ENCODE data around the gene CDADC1.
"Not testable (repeated sequence)": the region's sequence is repeated elsewhere in the genome, so short reads cannot be mapped to it uniquely, and the experiment has no call there.

The CDADC1 gene

DNA sequence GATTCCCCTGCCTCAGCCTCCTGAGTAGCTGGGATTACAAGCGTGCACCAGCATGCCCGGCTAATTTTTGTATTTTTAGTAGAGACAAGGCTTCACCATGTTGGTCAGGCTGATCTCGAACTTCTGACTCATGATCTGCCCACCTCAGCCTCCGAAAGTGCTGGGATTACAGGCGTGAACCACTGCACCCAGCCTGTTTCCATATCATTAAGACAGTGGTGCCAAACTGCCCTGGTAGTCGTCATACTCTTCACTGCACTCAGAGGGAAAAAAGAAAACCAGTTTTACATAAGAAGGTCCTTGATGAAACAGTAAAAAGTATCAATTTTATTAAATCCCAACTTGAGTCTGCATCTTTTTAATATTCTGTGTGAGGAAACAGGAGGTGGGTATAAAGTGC is 14.9 kb downstream of the CDADC1 start:
- H3K9me3 ChIP-seq (ENCODE audit: control insufficient read depth in 1 of 2, low read length in 2 of 2) = no peaks in the 10 kb centered on the region
- peaks cover 8 to 55% of the 10 kb centered on the region in 2 donors for H3K36me3 ChIP-seq (ENCODE audit: control insufficient read depth in 1 of 2, insufficient read depth in 2 of 2, low read length in 2 of 2)
- no peak overlapping the region for H3K4me3 ChIP-seq (ENCODE audit: low read depth in 1 of 2, low read length in 2 of 2)
- no peaks in the 10 kb centered on the region for H3K27me3 ChIP-seq (ENCODE audit: low read depth, low read length)
- no peak overlapping the region for H3K27ac ChIP-seq (ENCODE audit: low read length)
- no peaks in the 10 kb centered on the region for H3K4me1 ChIP-seq (ENCODE audit: control insufficient read depth in 1 of 2, insufficient read depth in 2 of 2, low read length in 2 of 2)

GRCh38 chr13:49265822-49266221 is 18.1 kb downstream of the CDADC1 start:
- Histone ChIP-seq H3K36me3 (ENCODE audit: control insufficient read depth in 1 of 2, insufficient read depth in 2 of 2, low read length in 2 of 2) (peaks cover under 1 to 43% of the 10 kb centered on the region in 2 donors), H3K9me3 (ENCODE audit: control insufficient read depth in 1 of 2, low read length in 2 of 2) (no peaks in the 10 kb centered on the region), H3K4me3 (ENCODE audit: low read depth in 1 of 2, low read length in 2 of 2) (no peak overlapping the region), H3K27ac (ENCODE audit: low read length) (no peak overlapping the region), H3K27me3 (ENCODE audit: low read depth, low read length) (no peaks in the 10 kb centered on the region), H3K4me1 (ENCODE audit: control insufficient read depth in 1 of 2, insufficient read depth in 2 of 2, low read length in 2 of 2) (no peaks in the 10 kb centered on the region)

GRCh38 chr13:49271264-49271663 is 23.5 kb downstream of the CDADC1 start:
- no peak overlapping the region for H3K4me3 ChIP-seq (ENCODE audit: low read depth in 1 of 2, low read length in 2 of 2)
- no peaks in the 10 kb centered on the region for H3K4me1 ChIP-seq (ENCODE audit: control insufficient read depth in 1 of 2, insufficient read depth in 2 of 2, low read length in 2 of 2)
- no peak overlapping the region for H3K27ac ChIP-seq (ENCODE audit: low read length)
- H3K27me3 ChIP-seq (ENCODE audit: low read depth, low read length) = no peaks in the 10 kb centered on the region
- H3K9me3 ChIP-seq (ENCODE audit: control insufficient read depth in 1 of 2, low read length in 2 of 2) = no peaks in the 10 kb centered on the region
- H3K36me3 ChIP-seq (ENCODE audit: control insufficient read depth in 1 of 2, insufficient read depth in 2 of 2, low read length in 2 of 2) = peaks cover 0 to 20% of the 10 kb centered on the region in 2 donors

- H3K27me3 ChIP-seq (ENCODE audit: low read depth, low read length) = no peaks in the 10 kb centered on the region
- H3K27ac ChIP-seq (ENCODE audit: low read length) = no peak overlapping the region
- no peak overlapping the region for H3K4me3 ChIP-seq (ENCODE audit: low read depth in 1 of 2, low read length in 2 of 2)
- no peaks in the 10 kb centered on the region for H3K4me1 ChIP-seq (ENCODE audit: control insufficient read depth in 1 of 2, insufficient read depth in 2 of 2, low read length in 2 of 2)
- H3K9me3 ChIP-seq (ENCODE audit: control insufficient read depth in 1 of 2, low read length in 2 of 2) = no peaks in the 10 kb centered on the region
- peaks cover 5 to 14% of the 10 kb centered on the region in 2 donors for H3K36me3 ChIP-seq (ENCODE audit: control insufficient read depth in 1 of 2, insufficient read depth in 2 of 2, low read length in 2 of 2)
Observed at GRCh38 chr13:49272296-49272695, 24.6 kb downstream of the CDADC1 start.

- H3K36me3 ChIP-seq (ENCODE audit: control insufficient read depth in 1 of 2, insufficient read depth in 2 of 2, low read length in 2 of 2) = peaks cover 5 to 7% of the 10 kb centered on the region in 2 donors
- no peaks in the 10 kb centered on the region for H3K9me3 ChIP-seq (ENCODE audit: control insufficient read depth in 1 of 2, low read length in 2 of 2)
- no peak overlapping the region for H3K4me3 ChIP-seq (ENCODE audit: low read depth in 1 of 2, low read length in 2 of 2)
- no peak overlapping the region for H3K27ac ChIP-seq (ENCODE audit: low read length)
- H3K27me3 ChIP-seq (ENCODE audit: low read depth, low read length) = no peaks in the 10 kb centered on the region
- no peaks in the 10 kb centered on the region for H3K4me1 ChIP-seq (ENCODE audit: control insufficient read depth in 1 of 2, insufficient read depth in 2 of 2, low read length in 2 of 2)
Observed at GRCh38 chr13:49278211-49278610, 30.5 kb downstream of the CDADC1 start.

DNA sequence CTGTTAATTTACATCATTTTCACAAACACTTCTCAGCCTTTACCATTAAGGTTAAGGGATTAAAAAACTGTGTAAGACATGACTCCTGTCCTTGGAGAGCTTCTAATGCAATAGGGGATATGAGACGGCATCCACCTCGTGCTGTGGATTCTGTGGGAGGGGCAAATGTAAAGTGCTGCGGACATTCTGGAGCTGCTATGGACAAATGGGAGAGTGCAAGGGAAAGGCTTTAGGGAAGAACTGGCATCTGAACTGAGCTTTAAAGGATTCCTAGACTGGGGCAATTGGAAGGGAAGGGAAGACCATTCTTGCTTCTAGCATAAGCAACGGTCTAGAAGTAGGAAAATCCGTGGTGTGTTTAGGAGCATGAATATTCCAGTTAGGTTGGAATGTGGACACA is 31.4 kb downstream of the CDADC1 start:
- no peak overlapping the region for H3K4me3 ChIP-seq (ENCODE audit: low read depth in 1 of 2, low read length in 2 of 2)
- H3K27me3 ChIP-seq (ENCODE audit: low read depth, low read length) = no peaks in the 10 kb centered on the region
- H3K27ac ChIP-seq (ENCODE audit: low read length) = no peak overlapping the region
- H3K4me1 ChIP-seq (ENCODE audit: control insufficient read depth in 1 of 2, insufficient read depth in 2 of 2, low read length in 2 of 2) = no peaks in the 10 kb centered on the region
- H3K9me3 ChIP-seq (ENCODE audit: control insufficient read depth in 1 of 2, low read length in 2 of 2) = no peaks in the 10 kb centered on the region
- H3K36me3 ChIP-seq (ENCODE audit: control insufficient read depth in 1 of 2, insufficient read depth in 2 of 2, low read length in 2 of 2) = peaks cover 5 to 7% of the 10 kb centered on the region in 2 donors

DNA sequence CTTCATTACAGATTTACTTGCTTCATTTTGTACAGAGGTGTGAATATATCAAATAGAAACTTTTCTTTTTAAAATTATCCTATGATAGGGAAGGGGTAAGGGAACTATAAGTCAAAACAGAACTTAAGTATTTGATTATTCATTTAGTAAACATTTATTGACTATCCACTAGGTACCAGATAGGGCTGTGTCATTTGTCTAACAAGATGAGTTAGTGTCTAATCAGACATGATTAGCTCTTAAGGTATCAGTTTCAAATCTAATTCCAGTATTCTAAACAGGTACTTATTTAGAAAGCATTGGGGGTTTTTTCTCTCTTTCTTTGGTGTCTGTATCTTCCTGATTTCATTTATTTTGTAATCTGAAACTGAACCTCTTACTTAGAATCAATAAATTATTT is 32.2 kb downstream of the CDADC1 start:
- Histone ChIP-seq H3K27me3 (ENCODE audit: low read depth, low read length) (no peaks in the 10 kb centered on the region), H3K4me3 (ENCODE audit: low read depth in 1 of 2, low read length in 2 of 2) (no peak overlapping the region), H3K9me3 (ENCODE audit: control insufficient read depth in 1 of 2, low read length in 2 of 2) (no peaks in the 10 kb centered on the region), H3K36me3 (ENCODE audit: control insufficient read depth in 1 of 2, insufficient read depth in 2 of 2, low read length in 2 of 2) (peaks cover 5 to 7% of the 10 kb centered on the region in 2 donors), H3K27ac (ENCODE audit: low read length) (no peak overlapping the region), H3K4me1 (ENCODE audit: control insufficient read depth in 1 of 2, insufficient read depth in 2 of 2, low read length in 2 of 2) (no peaks in the 10 kb centered on the region)

DNA sequence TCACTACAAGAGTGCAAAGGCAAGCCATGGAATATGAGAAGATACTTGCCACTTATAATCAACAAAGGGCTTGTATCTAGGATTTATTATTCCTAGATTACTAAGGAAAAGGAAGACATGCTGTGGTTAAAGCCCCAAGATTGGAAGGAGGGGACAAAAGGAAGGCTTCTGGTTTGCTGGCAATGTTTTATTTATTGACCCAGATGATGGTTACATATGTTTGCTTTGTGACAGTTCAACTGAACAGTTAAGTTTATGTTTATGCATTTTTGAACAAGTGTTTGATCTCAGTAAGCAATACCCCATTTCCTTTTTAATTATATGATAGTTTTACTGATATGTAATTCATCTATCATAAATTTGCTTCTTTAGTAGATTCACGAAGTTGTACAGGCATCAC is 40.3 kb downstream of the CDADC1 start:
- Histone ChIP-seq H3K27ac (ENCODE audit: low read length) (no peak overlapping the region), H3K9me3 (ENCODE audit: control insufficient read depth in 1 of 2, low read length in 2 of 2) (no peaks in the 10 kb centered on the region), H3K4me3 (ENCODE audit: low read depth in 1 of 2, low read length in 2 of 2) (no peak overlapping the region), H3K27me3 (ENCODE audit: low read depth, low read length) (no peaks in the 10 kb centered on the region), H3K36me3 (ENCODE audit: control insufficient read depth in 1 of 2, insufficient read depth in 2 of 2, low read length in 2 of 2) (peaks cover 5 to 6% of the 10 kb centered on the region in 2 donors), H3K4me1 (ENCODE audit: control insufficient read depth in 1 of 2, insufficient read depth in 2 of 2, low read length in 2 of 2) (peaks cover 0 to 4% of the 10 kb centered on the region in 2 donors)

DNA sequence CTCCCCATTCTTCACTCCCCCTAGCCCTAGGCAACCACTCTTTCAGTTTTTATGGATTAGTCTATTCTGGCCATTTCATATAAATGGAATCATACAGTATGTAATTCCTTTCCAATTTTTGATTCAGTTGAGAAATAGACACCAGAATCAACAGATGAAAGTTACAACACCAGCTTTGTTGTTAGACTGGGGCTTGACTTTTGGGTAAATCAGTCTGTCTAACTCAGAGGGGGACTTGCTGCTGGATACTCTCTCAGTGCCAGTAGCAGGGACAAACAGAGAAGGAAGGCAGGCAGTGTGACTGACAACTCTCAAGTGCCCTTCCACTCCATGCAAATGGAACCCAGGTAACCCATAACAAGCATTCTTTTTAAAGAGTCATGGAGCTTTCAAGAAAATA is 40.7 kb downstream of the CDADC1 start:
- Histone ChIP-seq H3K9me3 (ENCODE audit: control insufficient read depth in 1 of 2, low read length in 2 of 2) (no peaks in the 10 kb centered on the region), H3K4me3 (ENCODE audit: low read depth in 1 of 2, low read length in 2 of 2) (no peak overlapping the region), H3K4me1 (ENCODE audit: control insufficient read depth in 1 of 2, insufficient read depth in 2 of 2, low read length in 2 of 2) (peaks cover 0 to 8% of the 10 kb centered on the region in 2 donors), H3K36me3 (ENCODE audit: control insufficient read depth in 1 of 2, insufficient read depth in 2 of 2, low read length in 2 of 2) (peaks cover 5 to 6% of the 10 kb centered on the region in 2 donors), H3K27me3 (ENCODE audit: low read depth, low read length) (no peaks in the 10 kb centered on the region), H3K27ac (ENCODE audit: low read length) (no peak overlapping the region)

DNA sequence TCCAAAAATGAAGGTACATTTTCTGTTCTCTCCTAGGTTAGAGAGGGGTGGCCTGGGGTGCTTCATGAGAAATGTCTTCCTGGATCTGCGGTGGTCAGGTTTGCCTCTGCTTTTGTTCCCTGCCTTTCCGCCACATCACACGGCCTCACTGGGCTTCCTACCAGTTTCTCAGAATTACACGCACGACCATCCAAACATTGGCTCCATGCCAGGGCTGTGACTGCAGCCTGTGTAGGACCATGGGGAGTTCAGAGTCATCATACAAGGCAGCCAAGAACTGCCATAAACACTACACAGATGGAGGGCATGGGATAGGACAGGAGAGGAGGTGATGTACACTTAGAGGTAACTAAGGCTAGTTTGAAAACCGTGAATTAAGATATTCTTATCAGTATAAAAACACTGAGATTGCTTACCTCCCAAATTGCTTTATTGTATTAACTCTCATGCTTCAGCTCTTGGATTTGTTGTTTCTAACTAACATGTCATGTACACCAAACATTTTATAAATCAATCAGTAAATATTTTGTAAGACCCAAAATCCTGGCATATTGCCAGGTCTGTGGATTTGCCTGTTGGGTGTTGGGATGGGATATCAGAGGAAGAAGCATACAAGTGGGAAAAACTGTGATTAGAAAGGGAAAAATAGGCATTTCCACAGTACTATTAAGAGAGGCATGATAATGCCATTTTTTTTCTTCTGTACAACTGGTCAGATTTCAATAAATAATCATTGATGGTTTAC is 45.2 kb downstream of the CDADC1 start:
- Histone ChIP-seq H3K36me3 (ENCODE audit: control insufficient read depth in 1 of 2, insufficient read depth in 2 of 2, low read length in 2 of 2) (peaks cover 0 to 2% of the 10 kb centered on the region in 2 donors), H3K27ac (ENCODE audit: low read length) (no peak overlapping the region), H3K4me1 (ENCODE audit: control insufficient read depth in 1 of 2, insufficient read depth in 2 of 2, low read length in 2 of 2) (peaks cover 0 to 8% of the 10 kb centered on the region in 2 donors), H3K9me3 (ENCODE audit: control insufficient read depth in 1 of 2, low read length in 2 of 2) (no peaks in the 10 kb centered on the region), H3K4me3 (ENCODE audit: low read depth in 1 of 2, low read length in 2 of 2) (no peak overlapping the region), H3K27me3 (ENCODE audit: low read depth, low read length) (no peaks in the 10 kb centered on the region)

- not testable (repeated sequence) for H3K27ac ChIP-seq (ENCODE audit: low read length)
Observed at GRCh38 chr13:49294723-49295122, 47.0 kb downstream of the CDADC1 start.

GRCh38 chr13:49295244-49295643 is 47.5 kb downstream of the CDADC1 start:
- Histone ChIP-seq H3K4me1 (ENCODE audit: control insufficient read depth in 1 of 2, insufficient read depth in 2 of 2, low read length in 2 of 2) (peaks cover 0 to 8% of the 10 kb centered on the region in 2 donors), H3K27me3 (ENCODE audit: low read depth, low read length) (no peaks in the 10 kb centered on the region), H3K36me3 (ENCODE audit: control insufficient read depth in 1 of 2, insufficient read depth in 2 of 2, low read length in 2 of 2) (no peaks in the 10 kb centered on the region), H3K27ac (ENCODE audit: low read length) (no peak overlapping the region), H3K9me3 (ENCODE audit: control insufficient read depth in 1 of 2, low read length in 2 of 2) (no peaks in the 10 kb centered on the region), H3K4me3 (ENCODE audit: low read depth in 1 of 2, low read length in 2 of 2) (no peak overlapping the region)

More at GRCh38 chr13:49294723-49295122, 47.0 kb downstream of the CDADC1 start:
- not testable (repeated sequence) for H3K4me3 ChIP-seq (ENCODE audit: low read depth in 1 of 2, low read length in 2 of 2); H3K9me3 ChIP-seq (ENCODE audit: control insufficient read depth in 1 of 2, low read length in 2 of 2); H3K27me3 ChIP-seq (ENCODE audit: low read depth, low read length); H3K4me1 ChIP-seq (ENCODE audit: control insufficient read depth in 1 of 2, insufficient read depth in 2 of 2, low read length in 2 of 2); H3K36me3 ChIP-seq (ENCODE audit: control insufficient read depth in 1 of 2, insufficient read depth in 2 of 2, low read length in 2 of 2)

Measured in muscle layer of duodenum (tissue), 2 donors.